ENCODE measurements around the gene C15orf39.
"Not testable (repeated sequence)": the region's sequence is repeated elsewhere in the genome, so short reads cannot be mapped to it uniquely, and the experiment has no call there.

The C15orf39 gene

GRCh38 chr15:75212200-75212858 lies 10.6 kb downstream of the C15orf39 start:
- DNase-seq (ENCODE audit: low read depth): no peak

- DNase-seq (ENCODE audit: low read depth): no peak
These were observed 11.6 kb downstream of the C15orf39 start for GRCh38 chr15:75213212-75213767.

- DNase-seq (ENCODE audit: low read depth): no peak
These were observed 12.1 kb downstream of the C15orf39 start for GRCh38 chr15:75213768-75214221.

GRCh38 chr15:75214293-75215096 lies 12.8 kb downstream of the C15orf39 start:
- DNase-seq (ENCODE audit: low read depth): no peak

- no peak for DNase-seq (ENCODE audit: low read depth)
These were observed 13.7 kb downstream of the C15orf39 start for GRCh38 chr15:75215107-75216004.

GRCh38 chr15:75217012-75217411 lies 15.3 kb downstream of the C15orf39 start:
- no peak for DNase-seq (ENCODE audit: low read depth)

- DNase-seq (ENCODE audit: low read depth): not testable (repeated sequence)
These were observed 15.9 kb downstream of the C15orf39 start for GRCh38 chr15:75217574-75217973.

- DNase-seq (ENCODE audit: low read depth): not testable (repeated sequence)
These were observed 17.8 kb downstream of the C15orf39 start for GRCh38 chr15:75219507-75219929.

GRCh38 chr15:75223688-75224087 lies 22.0 kb downstream of the C15orf39 start:
- DNase-seq (ENCODE audit: low read depth): no peak

- no peak for DNase-seq (ENCODE audit: low read depth)
These were observed 22.6 kb downstream of the C15orf39 start for GRCh38 chr15:75224281-75224680.

- DNase-seq (ENCODE audit: low read depth): not testable (repeated sequence)
These were observed 23.6 kb downstream of the C15orf39 start for GRCh38 chr15:75225102-75225836.

- no peak for DNase-seq (ENCODE audit: low read depth)
These were observed 24.5 kb downstream of the C15orf39 start for GRCh38 chr15:75225951-75226732.

- not testable (repeated sequence) for DNase-seq (ENCODE audit: low read depth)
These were observed 25.4 kb downstream of the C15orf39 start for GRCh38 chr15:75227112-75227511.

- DNase-seq (ENCODE audit: low read depth): no peak
These were observed 26.1 kb downstream of the C15orf39 start for GRCh38 chr15:75227663-75228280.

- DNase-seq (ENCODE audit: low read depth): no peak
These were observed 27.1 kb downstream of the C15orf39 start for GRCh38 chr15:75228787-75229186.

- DNase-seq (ENCODE audit: low read depth): no peak
These were observed 27.7 kb downstream of the C15orf39 start for GRCh38 chr15:75229191-75230015.

GRCh38 chr15:75230016-75230343 lies 28.3 kb downstream of the C15orf39 start:
- DNase-seq (ENCODE audit: low read depth): no peak

- no peak for DNase-seq (ENCODE audit: low read depth)
These were observed 29.1 kb downstream of the C15orf39 start for GRCh38 chr15:75230551-75231371.
